GM12878 (cell line): ENCODE data around the gene SLC4A9.

ENCODE experiments used
- ASH2L ChIP-seq: fragments of 300-600, 200-600 bp; sonication (generic); IDR thresholded peaks from 2 replicates; pipeline ENCODE4 v1.6.1; 2017; ENCODE audit warnings: low read depth, mild to moderate bottlenecking, borderline replicate concordance
- BACH1 ChIP-seq: fragments of 450-650 bp; IDR thresholded peaks from 2 replicates; pipeline ENCODE4 v1.6.1; 2017; ENCODE audit warnings: mild to moderate bottlenecking, borderline replicate concordance
- EZH2 ChIP-seq: IDR thresholded peaks from 2 replicates; pipeline ENCODE4 v1.6.1; 2012; ENCODE audit warnings: low read depth, mild to moderate bottlenecking, control low read depth, inconsistent platforms, low read length, borderline replicate concordance; ENCODE audit not compliant: control insufficient read depth
- KDM1A ChIP-seq: fragments of 200-600 bp; sonication (generic); IDR thresholded peaks from 2 replicates; pipeline ENCODE4 v1.6.1; 2016; ENCODE audit warnings: borderline replicate concordance
- MYC ChIP-seq: IDR thresholded peaks from 2 replicates; pipeline ENCODE4 v1.6.1; 2011; ENCODE audit warnings: mild to moderate bottlenecking, low read length, moderate library complexity, inconsistent platforms; ENCODE audit not compliant: insufficient read depth, insufficient replicate concordance, insufficient read length, severe bottlenecking
- NFYB ChIP-seq: IDR thresholded peaks from 2 replicates; pipeline ENCODE4 v1.6.1; 2011; ENCODE audit warnings: low read depth, mild to moderate bottlenecking, low read length, improper control_type of control experiment, moderate library complexity; ENCODE audit not compliant: insufficient read depth
- POLR2AphosphoS5 ChIP-seq: IDR thresholded peaks from 2 replicates; pipeline ENCODE4 v1.6.1; 2011; ENCODE audit warnings: mild to moderate bottlenecking, low read length, inconsistent platforms
- SIX5 ChIP-seq: IDR thresholded peaks from 2 replicates; pipeline ENCODE4 v1.6.1; 2011; ENCODE audit warnings: mild to moderate bottlenecking, low read depth, low read length, moderate library complexity; ENCODE audit not compliant: severe bottlenecking
- SMARCA5 ChIP-seq: fragments of 450-650 bp; IDR thresholded peaks from 2 replicates; pipeline ENCODE4 v1.6.1; 2017; ENCODE audit warnings: mild to moderate bottlenecking
- SUZ12 ChIP-seq: fragments of 200-600 bp; sonication (generic); IDR thresholded peaks from one replicate; pipeline ENCODE4 v1.6.1; 2018; ENCODE audit warnings: antibody characterized with exemption, mild to moderate bottlenecking; ENCODE audit not compliant: unreplicated experiment
- ZBTB33 ChIP-seq: fragments of 450-650 bp; IDR thresholded peaks from 2 replicates; pipeline ENCODE4 v1.6.1; 2017; ENCODE audit warnings: mild to moderate bottlenecking
- TF ChIP-seq, protein P1 (sequence below), 3 experiments: IDR thresholded peaks in 2 of 3; conservative IDR thresholded peaks in 1 of 3; 2 replicates each; pipeline ENCODE4 v1.5.1; 2011; ENCODE audit warnings: low read depth in 3 of 3, low read length in 3 of 3, mild to moderate bottlenecking in 3 of 3, control low read depth in 2 of 3, moderate library complexity in 2 of 3, inconsistent platforms in 1 of 3, mixed read lengths in 1 of 3; ENCODE audit not compliant: control insufficient read depth in 2 of 3, insufficient read depth in 1 of 3; ENCODE audit errors: extremely low read depth in 1 of 3

- TF ChIP-seq BACH1 (no peak), MYC (no peak), POLR2AphosphoS5 (no peak), ZBTB33 (no peak), EZH2 (no peak), SUZ12 (no peak), NFYB (no peak), KDM1A (no peak), SIX5 (no peak), ASH2L (no peak), SMARCA5 (no peak)
- TF ChIP-seq, protein P1, sequence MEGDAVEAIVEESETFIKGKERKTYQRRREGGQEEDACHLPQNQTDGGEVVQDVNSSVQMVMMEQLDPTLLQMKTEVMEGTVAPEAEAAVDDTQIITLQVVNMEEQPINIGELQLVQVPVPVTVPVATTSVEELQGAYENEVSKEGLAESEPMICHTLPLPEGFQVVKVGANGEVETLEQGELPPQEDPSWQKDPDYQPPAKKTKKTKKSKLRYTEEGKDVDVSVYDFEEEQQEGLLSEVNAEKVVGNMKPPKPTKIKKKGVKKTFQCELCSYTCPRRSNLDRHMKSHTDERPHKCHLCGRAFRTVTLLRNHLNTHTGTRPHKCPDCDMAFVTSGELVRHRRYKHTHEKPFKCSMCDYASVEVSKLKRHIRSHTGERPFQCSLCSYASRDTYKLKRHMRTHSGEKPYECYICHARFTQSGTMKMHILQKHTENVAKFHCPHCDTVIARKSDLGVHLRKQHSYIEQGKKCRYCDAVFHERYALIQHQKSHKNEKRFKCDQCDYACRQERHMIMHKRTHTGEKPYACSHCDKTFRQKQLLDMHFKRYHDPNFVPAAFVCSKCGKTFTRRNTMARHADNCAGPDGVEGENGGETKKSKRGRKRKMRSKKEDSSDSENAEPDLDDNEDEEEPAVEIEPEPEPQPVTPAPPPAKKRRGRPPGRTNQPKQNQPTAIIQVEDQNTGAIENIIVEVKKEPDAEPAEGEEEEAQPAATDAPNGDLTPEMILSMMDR (IDR thresholded peaks at IDR 0.05 in 2 of 3, conservative IDR thresholded peaks at IDR 0.05 in 1 of 3; ENCODE audit: control insufficient read depth in 2 of 3, extremely low read depth in 1 of 3, insufficient read depth in 1 of 3, low read depth in 3 of 3, low read length in 3 of 3), result no peak
Measured at GRCh38 chr5:140322751-140323731, 37.0 kb upstream of the SLC4A9 start.
